Glutamatergic neuron (in vitro differentiated cells): ENCODE data around the gene NAGPA. TPM values are rescaled to one million over a fixed set of nuclear protein-coding genes. Genes with fewer than 3 reads are reported as not detected.

Experiments
- DNase-seq: peaks from one replicate; pipeline ENCODE4 v3.0.0; 2022
- H3K27ac Mint-ChIP-seq: one replicate; pipeline ENCODE4 v1.8.0; 2020; ENCODE audit warnings: mild to moderate bottlenecking, mixed read lengths, inconsistent platforms; ENCODE audit not compliant: unreplicated experiment
- H3K27me3 Mint-ChIP-seq: one replicate; pipeline ENCODE4 v1.8.0; 2020; ENCODE audit warnings: mild to moderate bottlenecking, moderate library complexity, mixed read lengths, inconsistent platforms; ENCODE audit not compliant: unreplicated experiment
- H3K36me3 Mint-ChIP-seq: one replicate; pipeline ENCODE4 v1.8.0; 2020; ENCODE audit warnings: mild to moderate bottlenecking, mixed read lengths, inconsistent platforms; ENCODE audit not compliant: unreplicated experiment
- H3K4me1 Mint-ChIP-seq: one replicate; pipeline ENCODE4 v1.8.0; 2020; ENCODE audit warnings: mild to moderate bottlenecking, low read depth, mixed read lengths, inconsistent platforms; ENCODE audit not compliant: unreplicated experiment
- H3K4me3 Mint-ChIP-seq: one replicate; pipeline ENCODE4 v1.8.0; 2020; ENCODE audit warnings: mild to moderate bottlenecking, mixed read lengths, inconsistent platforms; ENCODE audit not compliant: unreplicated experiment
- H3K9me3 Mint-ChIP-seq: one replicate; pipeline ENCODE4 v1.8.0; 2020; ENCODE audit warnings: mild to moderate bottlenecking, moderate library complexity, mixed read lengths, inconsistent platforms; ENCODE audit not compliant: unreplicated experiment
- CTCF ChIP-seq: fragments of 200-600 bp; sonication (generic); IDR thresholded peaks from one replicate; pipeline ENCODE4 v1.5.0; 2021; ENCODE audit not compliant: partially characterized antibody, unreplicated experiment
- total RNA-seq: library from RNA; stranded (reverse); fragmentation: NEBNext Ultra II Directional; extraction: Animal tissue kit (Norgen Biotek cat#: 25700); gene quantifications from one replicate; pipeline ENCODE4 v1.2.1, GENCODE V29; 2021; ENCODE audit not compliant: unreplicated experiment

The NAGPA gene
- total RNA-seq, 1 donor from 2014 or later: 9.7 TPM

- H3K27ac Mint-ChIP-seq: no peak overlapping the region
- TF ChIP-seq CTCF: no peak
- DNase-seq: no peak
- H3K4me3 Mint-ChIP-seq: no peak overlapping the region
- no peaks in the 10 kb centered on the region for H3K4me1 Mint-ChIP-seq
- H3K9me3 Mint-ChIP-seq: no peaks in the 10 kb centered on the region
- H3K27me3 Mint-ChIP-seq: peaks cover 13% of the 10 kb centered on the region
- no peaks in the 10 kb centered on the region for H3K36me3 Mint-ChIP-seq
These were observed 44.2 kb downstream of the NAGPA start for GRCh38 chr16:4989391-4990006.

GRCh38 chr16:4988647-4989046 lies 45.1 kb downstream of the NAGPA start:
- no peak overlapping the region for H3K27ac Mint-ChIP-seq
- DNase-seq: no peak
- no peaks in the 10 kb centered on the region for H3K9me3 Mint-ChIP-seq
- peaks cover 13% of the 10 kb centered on the region for H3K27me3 Mint-ChIP-seq
- no peak for TF ChIP-seq CTCF
- no peak overlapping the region for H3K4me3 Mint-ChIP-seq
- no peaks in the 10 kb centered on the region for H3K4me1 Mint-ChIP-seq
- no peaks in the 10 kb centered on the region for H3K36me3 Mint-ChIP-seq

GRCh38 chr16:4987580-4988374 lies 46.0 kb downstream of the NAGPA start:
- no peak for TF ChIP-seq CTCF
- Mint-ChIP-seq H3K36me3 (no peaks in the 10 kb centered on the region), H3K9me3 (no peaks in the 10 kb centered on the region), H3K27me3 (peaks cover 13% of the 10 kb centered on the region), H3K27ac (no peak overlapping the region), H3K4me1 (no peaks in the 10 kb centered on the region), H3K4me3 (peak overlapping the region; percentile 72)
- DNase-seq: no peak

GRCh38 chr16:4987250-4987579 lies 46.5 kb downstream of the NAGPA start:
- no peaks in the 10 kb centered on the region for H3K4me1 Mint-ChIP-seq
- H3K9me3 Mint-ChIP-seq: no peaks in the 10 kb centered on the region
- peaks cover 13% of the 10 kb centered on the region for H3K27me3 Mint-ChIP-seq
- H3K36me3 Mint-ChIP-seq: no peaks in the 10 kb centered on the region
- no peak overlapping the region for H3K4me3 Mint-ChIP-seq
- TF ChIP-seq CTCF: no peak
- H3K27ac Mint-ChIP-seq: no peak overlapping the region
- DNase-seq: no peak
